ENCODE data around the gene CNTN5. TPM values are rescaled to one million over a fixed set of nuclear protein-coding genes. Genes with fewer than 3 reads are reported as not detected.

The CNTN5 gene
- total and polyA plus RNA-seq, 7 donors: under 0.01 to 0.46 TPM; not detected in 5

- no peak for TF ChIP-seq CTCF (IDR thresholded peaks at IDR 0.05)
- intact Hi-C loops (cut with DNase I): no loop called here
- H3K4me1 ChIP-seq: no peaks in the 10 kb centered on the region
- no peak overlapping the region for H3K4me3 ChIP-seq
- no peaks in the 10 kb centered on the region for H3K27me3 ChIP-seq (ENCODE audit: insufficient read depth in 3 of 3, low read length in 2 of 3)
- H3K36me3 ChIP-seq (ENCODE audit: insufficient read depth in 1 of 2, low read depth in 1 of 2): no peaks in the 10 kb centered on the region
- no peaks in the 10 kb centered on the region for H3K9me3 ChIP-seq
- no peak for ATAC-seq
- no peak overlapping the region for H3K27ac ChIP-seq
- DNase-seq: no peak
These were observed 1161.6 kb downstream of the CNTN5 start for GRCh38 chr11:100182350-100182749.

- TF ChIP-seq CTCF (IDR thresholded peaks at IDR 0.05): no peak
- H3K27me3 ChIP-seq (ENCODE audit: insufficient read depth in 3 of 3, low read length in 2 of 3): no peaks in the 10 kb centered on the region
- ATAC-seq: no peak
- no peak overlapping the region for H3K27ac ChIP-seq
- no peak for DNase-seq
- 81 to 88% (median 81%) methylated on average over 2 of the region's 2 CpGs for WGBS, 3 donors
- intact Hi-C loops (cut with DNase I): no loop called here
- H3K9me3 ChIP-seq: no peaks in the 10 kb centered on the region
- H3K4me1 ChIP-seq: no peaks in the 10 kb centered on the region
- H3K4me3 ChIP-seq: no peak overlapping the region
- H3K36me3 ChIP-seq (ENCODE audit: insufficient read depth in 1 of 2, low read depth in 1 of 2): no peaks in the 10 kb centered on the region
These were observed 1162.2 kb downstream of the CNTN5 start for GRCh38 chr11:100182927-100183326.

GRCh38 chr11:100185588-100185987 is 1164.8 kb downstream of the CNTN5 start:
- 93 to 96% (median 93%) methylated on average over 5 of the region's 5 CpGs for WGBS, 3 donors
- DNase-seq (no peak), ATAC-seq (no peak)
- H3K27ac ChIP-seq: no peak overlapping the region
- H3K4me3 ChIP-seq: no peak overlapping the region
- intact Hi-C loops (cut with DNase I): no loop called here
- no peak for TF ChIP-seq CTCF (IDR thresholded peaks at IDR 0.05)
- no peaks in the 10 kb centered on the region for H3K4me1 ChIP-seq
- H3K9me3 ChIP-seq: no peaks in the 10 kb centered on the region
- no peaks in the 10 kb centered on the region for H3K27me3 ChIP-seq (ENCODE audit: insufficient read depth in 3 of 3, low read length in 2 of 3)
- H3K36me3 ChIP-seq (ENCODE audit: insufficient read depth in 1 of 2, low read depth in 1 of 2): no peaks in the 10 kb centered on the region

GRCh38 chr11:100188137-100188783 is 1167.5 kb downstream of the CNTN5 start:
- intact Hi-C loops (cut with DNase I): no loop called here
- Histone ChIP-seq H3K4me3 (no peak overlapping the region), H3K27ac (no peak overlapping the region), H3K36me3 (ENCODE audit: insufficient read depth in 1 of 2, low read depth in 1 of 2) (no peaks in the 10 kb centered on the region), H3K4me1 (no peaks in the 10 kb centered on the region), H3K9me3 (no peaks in the 10 kb centered on the region), H3K27me3 (ENCODE audit: insufficient read depth in 3 of 3, low read length in 2 of 3) (no peaks in the 10 kb centered on the region)
- 86 to 95% (median 91%) methylated on average over 6 of the region's 6 CpGs for WGBS, 3 donors
- ATAC-seq: no peak
- DNase-seq: no peak
- no peak for TF ChIP-seq CTCF (IDR thresholded peaks at IDR 0.05)

- no peak for DNase-seq
These were observed 1169.6 kb downstream of the CNTN5 start for GRCh38 chr11:100190395-100190794.

More at GRCh38 chr11:100190395-100190794, 1169.6 kb downstream of the CNTN5 start:
- intact Hi-C loops (cut with DNase I): loop anchor here in 1 of 2 donors (5.0 kb wide), 1 partner anchor 1752 kb away; no protein-coding TSS in a partner anchor
- Histone ChIP-seq H3K27me3 (ENCODE audit: insufficient read depth in 3 of 3, low read length in 2 of 3) (no peaks in the 10 kb centered on the region), H3K4me1 (no peaks in the 10 kb centered on the region), H3K4me3 (no peak overlapping the region), H3K36me3 (ENCODE audit: insufficient read depth in 1 of 2, low read depth in 1 of 2) (no peaks in the 10 kb centered on the region), H3K9me3 (no peaks in the 10 kb centered on the region), H3K27ac (no peak overlapping the region)
- TF ChIP-seq CTCF (IDR thresholded peaks at IDR 0.05): no peak
- 37 to 59% (median 56%) methylated on average over 3 of the region's 3 CpGs for WGBS, 3 donors
- no peak for ATAC-seq

All from psoas muscle (tissue), 8 donors.